HFF-Myc (cell line): Measurements from ENCODE around the gene INTS11.

Source experiments
- DNase-seq: peaks from one replicate; pipeline ENCODE4 v3.0.0-alpha.2; 2011; ENCODE audit warnings: low read depth; ENCODE audit errors: extremely low read depth
- H3K4me3 ChIP-seq: replicated peaks from 2 replicates; pipeline ENCODE4 v1.5.1; 2011; ENCODE audit warnings: low read depth, mild to moderate bottlenecking, control low read depth, low read length
- CTCF ChIP-seq: IDR thresholded peaks from 2 replicates; pipeline ENCODE4 v1.5.1; 2012; ENCODE audit warnings: mild to moderate bottlenecking, low read depth, low read length, control low read depth; ENCODE audit errors: missing control alignments

The INTS11 gene

GRCh38 chr1:1336931-1337792 is 12.7 kb upstream of the INTS11 start:
- H3K4me3 ChIP-seq, result no peak overlapping the region
- no peak for TF ChIP-seq CTCF
- DNase-seq, result no peak

- no peak for TF ChIP-seq CTCF
- H3K4me3 ChIP-seq, result no peak overlapping the region
- no peak for DNase-seq
Observed at GRCh38 chr1:1336446-1336845, 12.0 kb upstream of the INTS11 start.

- DNase-seq, result no peak
Observed at GRCh38 chr1:1335792-1336248, 11.4 kb upstream of the INTS11 start.

GRCh38 chr1:1335283-1335682 is 10.8 kb upstream of the INTS11 start:
- TF ChIP-seq CTCF, result no peak
- no peak for DNase-seq
- no peak overlapping the region for H3K4me3 ChIP-seq

More at GRCh38 chr1:1335792-1336248, 11.4 kb upstream of the INTS11 start:
- no peak for TF ChIP-seq CTCF
- H3K4me3 ChIP-seq, result no peak overlapping the region

- no peak overlapping the region for H3K4me3 ChIP-seq
- DNase-seq, result no peak
- no peak for TF ChIP-seq CTCF
Observed at GRCh38 chr1:1334835-1335234, 10.4 kb upstream of the INTS11 start.

GRCh38 chr1:1333551-1334241 is 9.2 kb upstream of the INTS11 start:
- no peak for DNase-seq
- H3K4me3 ChIP-seq, result no peak overlapping the region
- TF ChIP-seq CTCF, result no peak
